Cardiac septum (tissue), 1 donor: Measurements from ENCODE around the gene MAJIN. TPM values are rescaled to one million over a fixed set of nuclear protein-coding genes. Genes with fewer than 3 reads are reported as not detected.
"Not testable (repeated sequence)": the region's sequence is repeated elsewhere in the genome, so short reads cannot be mapped to it uniquely, and the experiment has no call there.

Experiments
- DNase-seq: peaks from one replicate; pipeline ENCODE4 v3.0.0-alpha.2; 2020; ENCODE audit warnings: low spot score
- intact Hi-C: fragments of 100-400 bp; cut with DNase I; formaldehyde crosslinking; loops from one replicate; pipeline ENCODE4 v1.14.0; 2022
- total RNA-seq: library from RNA; stranded (reverse); fragmentation: NEBNext Ultra II Directional; extraction: Animal tissue kit (Norgen Biotek cat#: 25700); gene quantifications from one replicate; pipeline ENCODE4 v1.2.1, GENCODE V29; 2021
- donor health status: DM: no; HTN: no; CAD: no.

The MAJIN gene
- total RNA-seq, 1 donor from 2014 or later = not detected

DNA sequence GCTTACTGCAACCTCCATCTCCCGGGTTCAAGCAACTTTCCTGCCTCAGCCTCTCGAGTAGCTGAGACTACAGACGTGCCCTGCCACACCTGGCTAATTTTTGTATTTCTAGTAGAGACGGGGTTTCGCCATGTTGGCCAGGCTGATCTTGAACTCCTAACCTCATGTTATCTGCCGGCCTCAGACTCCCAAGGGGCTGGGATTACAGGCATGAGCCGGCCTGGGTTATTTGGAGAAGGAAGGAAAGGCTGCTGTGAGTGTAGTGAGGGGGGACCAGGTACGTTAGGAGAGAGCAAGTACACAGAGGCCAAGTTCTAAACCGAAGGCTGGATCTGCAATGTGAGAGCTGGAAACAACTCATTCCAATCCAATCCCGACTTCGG is 24.4 kb upstream of the MAJIN start:
- intact Hi-C loops = no loop called here
- DNase-seq = no peak

DNA sequence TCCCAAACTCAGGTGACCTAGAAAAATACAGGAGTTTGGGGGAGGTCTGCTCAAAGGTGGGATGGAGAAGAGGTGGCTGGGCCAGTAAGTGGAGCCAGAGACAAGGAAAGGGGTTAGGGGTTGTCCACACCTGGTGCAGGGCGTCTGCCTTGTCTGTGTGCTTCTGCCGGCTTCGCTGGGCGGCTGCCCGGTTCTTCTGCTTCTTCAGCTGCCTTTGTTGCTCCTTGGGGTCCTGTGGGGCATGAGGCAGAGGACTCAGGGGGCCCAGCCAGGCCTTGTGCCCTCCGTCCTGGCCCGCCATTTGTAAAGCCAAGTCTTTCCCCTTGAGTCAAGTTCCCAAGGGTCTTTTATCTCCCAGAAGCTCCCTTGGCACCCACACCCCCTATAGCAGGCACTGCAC is 22.4 kb upstream of the MAJIN start:
- no peak for DNase-seq
- intact Hi-C loops = no loop called here

GRCh38 chr11:64990222-64990923 is 18.5 kb upstream of the MAJIN start:
- peak; percentile 90 for DNase-seq
- intact Hi-C loops = no loop called here

DNA sequence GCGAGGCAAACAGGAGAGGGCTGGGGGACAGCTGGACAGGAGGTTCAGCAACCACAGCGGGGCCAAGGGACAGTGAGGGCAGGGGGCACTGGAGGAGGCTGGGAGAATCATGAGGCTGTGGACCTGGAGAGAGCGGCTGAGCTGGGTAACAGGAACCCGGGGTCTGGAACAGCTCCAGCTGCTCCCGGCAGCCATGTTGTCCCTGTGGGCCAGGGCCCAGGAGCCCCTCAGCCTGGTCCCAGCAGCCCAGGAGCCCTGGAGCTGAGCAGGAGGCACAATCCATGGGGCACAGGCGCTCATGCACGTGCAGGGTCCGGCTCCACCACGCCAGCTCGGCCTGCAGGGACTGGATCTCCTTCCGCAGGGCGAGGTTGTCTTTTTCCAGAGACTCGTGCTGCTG is 17.5 kb upstream of the MAJIN start:
- no peak for DNase-seq
- intact Hi-C loops = no loop called here

DNA sequence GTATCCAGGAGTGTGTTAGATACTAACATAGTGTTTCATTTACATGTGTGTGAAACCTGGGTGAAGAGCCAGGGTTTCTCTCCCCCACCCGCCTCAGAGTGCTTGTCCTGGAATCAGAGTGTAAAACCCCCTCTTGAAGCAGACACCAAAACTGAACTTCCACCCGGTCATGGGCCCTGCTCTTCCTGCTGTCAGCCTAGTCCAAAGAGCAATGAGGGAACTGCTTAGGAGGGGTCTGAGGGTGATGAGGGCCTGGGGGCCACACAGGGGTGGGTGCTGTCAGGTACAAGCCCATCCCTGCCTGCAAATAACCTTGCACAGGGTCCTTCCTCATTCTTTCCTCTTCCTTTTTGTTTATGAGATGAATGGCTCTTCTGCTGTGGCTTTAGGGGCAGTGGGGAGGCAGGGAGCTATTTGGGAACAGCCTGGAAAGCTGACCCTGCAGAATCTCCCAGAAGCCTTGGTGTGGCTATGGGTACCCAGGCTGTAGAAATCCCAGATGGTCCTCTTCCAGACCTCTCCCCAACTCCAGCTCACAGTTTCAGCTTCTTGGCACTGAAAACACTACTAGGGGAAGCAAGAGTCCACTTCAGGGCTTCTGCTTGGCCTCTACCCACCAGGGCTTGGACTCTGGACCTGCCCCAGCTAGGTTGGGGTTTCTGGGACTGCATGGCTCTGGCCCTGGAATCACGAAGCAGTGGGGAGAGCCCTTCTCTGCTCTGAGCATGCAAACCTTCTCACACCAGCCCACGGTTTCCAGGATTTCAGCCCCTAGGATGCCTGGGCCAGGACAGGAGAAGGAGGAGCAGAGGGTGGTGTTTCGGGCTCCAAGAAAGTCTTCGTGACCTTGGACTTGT is 16.3 kb upstream of the MAJIN start:
- intact Hi-C loops = no loop called here
- DNase-seq = no peak

- intact Hi-C loops, DNase-seq: not testable (repeated sequence)
Observed at GRCh38 chr11:64983339-64983738, 11.4 kb upstream of the MAJIN start.

GRCh38 chr11:64976651-64977050 is 4.7 kb upstream of the MAJIN start:
- no peak for DNase-seq
- intact Hi-C loops = no loop called here

DNA sequence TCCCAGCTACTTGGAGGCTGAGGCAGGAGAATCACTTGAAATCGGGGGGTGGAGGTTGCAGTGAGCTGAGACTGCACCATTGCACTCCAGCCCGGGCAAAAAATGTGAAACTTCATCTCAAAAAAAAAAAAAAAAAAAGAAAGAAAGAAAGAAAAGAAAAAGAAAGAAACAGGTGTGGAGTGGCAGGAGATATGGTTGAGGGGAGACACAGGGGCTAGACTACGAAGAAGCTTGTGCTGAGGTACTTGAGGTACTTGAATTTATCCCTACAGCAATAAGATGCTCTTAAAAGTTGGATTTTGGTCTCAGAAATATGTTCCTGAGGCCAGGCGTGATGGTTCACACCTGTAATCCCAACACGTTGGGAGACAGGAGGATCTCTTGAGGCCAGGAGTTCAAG is 2.2 kb upstream of the MAJIN start:
- DNase-seq = no peak
- intact Hi-C loops = no loop called here

DNA sequence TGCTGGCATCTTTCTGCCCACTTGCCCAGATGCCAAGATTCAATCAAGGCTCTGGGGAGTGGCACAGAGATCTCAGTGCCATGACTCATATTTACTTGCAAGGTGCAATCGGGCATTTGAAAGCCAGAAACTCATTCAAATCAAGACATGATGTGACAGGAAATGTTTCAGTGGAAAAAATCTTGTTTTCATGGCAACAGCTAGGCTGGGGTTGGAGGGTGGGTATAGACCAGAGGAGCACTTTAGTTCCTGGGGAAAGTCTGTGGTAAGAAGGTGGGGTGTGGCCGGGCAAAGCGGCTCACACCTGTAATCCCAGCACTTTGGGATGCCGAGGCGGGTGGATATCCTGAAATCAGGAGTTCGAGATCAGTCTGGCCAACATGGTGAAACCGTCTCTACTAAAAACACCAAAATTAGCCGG is 1.2 kb downstream of the MAJIN start:
- no peak for DNase-seq
- intact Hi-C loops = no loop called here

GRCh38 chr11:64969209-64969608 is 2.7 kb downstream of the MAJIN start:
- DNase-seq = no peak
- intact Hi-C loops = no loop called here

DNA sequence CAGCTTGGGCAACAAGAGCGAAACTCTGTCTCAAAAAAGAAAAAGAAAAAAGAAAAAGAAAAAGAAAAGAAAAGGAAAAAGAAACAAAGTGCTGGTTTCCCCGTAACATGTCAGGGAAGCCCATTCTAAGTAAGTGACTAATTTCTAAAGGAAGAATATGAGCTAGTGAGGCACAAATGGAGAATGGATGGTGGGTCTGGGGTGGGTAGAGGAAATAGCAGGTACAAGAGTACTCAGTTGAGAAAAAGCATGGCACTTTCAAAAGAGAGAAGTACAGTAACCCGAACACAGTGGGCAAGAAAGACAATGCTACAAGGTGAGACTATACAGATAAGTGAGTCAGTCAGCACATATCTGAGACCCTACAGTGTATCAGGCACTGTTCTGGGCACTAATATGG is 4.5 kb downstream of the MAJIN start:
- intact Hi-C loops = no loop called here
- no peak for DNase-seq

GRCh38 chr11:64963072-64963631 is 8.8 kb downstream of the MAJIN start:
- intact Hi-C loops = no loop called here
- DNase-seq = no peak

GRCh38 chr11:64960719-64961118 is 11.2 kb downstream of the MAJIN start:
- intact Hi-C loops = no loop called here
- no peak for DNase-seq

DNA sequence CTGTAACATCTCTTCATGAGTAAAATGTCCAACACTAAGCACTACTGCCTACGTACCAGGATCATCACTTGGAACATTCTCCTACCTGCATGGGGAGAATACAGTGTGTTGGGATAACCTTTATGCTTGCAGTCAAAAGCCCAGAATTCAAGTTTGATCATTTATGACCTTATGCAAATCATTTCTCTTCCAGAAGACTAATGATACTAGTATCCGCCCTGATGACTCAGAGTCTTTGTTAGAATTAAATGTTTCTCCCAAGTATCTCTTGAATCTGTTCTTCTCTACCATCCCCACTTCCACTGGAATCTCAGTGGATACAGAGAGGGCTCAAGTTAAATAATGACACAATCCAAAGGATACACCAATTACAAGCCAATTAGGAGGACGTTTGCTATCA is 12.4 kb downstream of the MAJIN start:
- intact Hi-C loops = no loop called here
- DNase-seq = no peak

GRCh38 chr11:64954201-64954600 is 17.7 kb downstream of the MAJIN start:
- intact Hi-C loops = no loop called here
- no peak for DNase-seq

DNA sequence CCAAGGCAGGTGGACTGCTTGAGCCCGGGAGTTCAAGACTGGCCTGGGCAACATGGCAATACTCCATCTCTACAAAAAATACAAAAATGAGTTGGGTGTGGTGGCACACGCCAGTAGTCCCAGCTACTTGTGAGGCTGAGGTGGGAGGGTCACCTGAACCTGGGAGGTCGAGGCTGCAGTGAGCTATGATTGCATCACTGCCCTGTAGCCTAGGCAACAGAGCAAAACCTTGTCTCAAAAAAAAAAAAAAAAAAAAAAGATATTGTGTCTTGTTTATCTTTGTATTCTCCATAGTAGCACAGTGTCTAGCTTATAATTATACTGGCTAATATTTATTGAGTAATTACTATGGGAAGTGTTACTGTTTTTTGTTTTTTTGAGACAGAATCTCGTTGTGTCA is 20.4 kb downstream of the MAJIN start:
- intact Hi-C loops = no loop called here
- no peak for DNase-seq

DNA sequence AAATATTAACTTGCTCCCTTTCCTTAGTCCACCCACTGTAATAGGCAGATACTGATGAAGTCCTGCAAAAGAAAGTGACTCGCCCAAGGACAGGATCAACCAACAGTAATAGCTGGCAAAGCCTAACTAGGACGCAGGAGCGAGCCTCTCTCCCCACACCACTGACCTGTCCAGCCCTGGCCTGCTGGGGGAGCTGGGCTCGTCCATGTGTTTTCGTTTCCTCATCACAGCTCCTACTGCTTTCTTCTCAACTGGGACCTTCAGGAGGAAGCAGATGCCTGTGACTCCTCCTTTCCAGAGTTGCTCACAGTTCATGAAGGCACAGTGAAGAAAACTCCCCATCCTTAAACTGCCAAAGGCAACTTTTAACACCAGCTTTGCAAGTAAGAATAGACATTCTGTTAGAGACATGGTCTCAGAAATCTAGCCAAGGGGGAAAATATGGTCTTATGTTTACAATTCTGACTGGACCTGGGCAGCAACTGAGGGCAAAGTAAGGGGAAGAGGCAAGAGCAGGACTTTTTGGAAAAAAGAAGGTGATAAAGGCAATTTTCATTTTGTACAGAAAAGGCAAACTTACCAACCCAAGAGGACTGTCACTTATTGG is 24.6 kb downstream of the MAJIN start:
- intact Hi-C loops = no loop called here
- DNase-seq = no peak

DNA sequence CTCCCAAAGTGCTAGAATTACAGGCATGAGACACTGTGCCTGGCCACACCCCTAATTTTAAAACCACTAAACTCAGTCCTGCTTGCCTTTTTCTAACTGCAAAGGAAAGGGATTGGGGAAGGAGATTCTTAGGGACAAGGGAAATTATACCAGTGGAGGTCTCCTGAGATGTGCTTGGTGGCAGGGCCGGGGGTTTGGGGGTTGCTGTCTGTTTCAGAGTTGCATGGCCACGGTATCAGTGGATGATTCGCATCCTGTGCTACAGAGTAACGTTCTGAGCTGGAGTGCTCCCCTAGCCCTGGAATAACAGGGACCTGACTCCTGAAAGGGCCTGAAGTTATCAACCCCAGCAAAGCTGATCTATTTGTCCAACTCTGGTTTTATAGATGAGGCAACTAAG is 35.4 kb downstream of the MAJIN start:
- no peak for DNase-seq
- intact Hi-C loops = no loop called here

DNA sequence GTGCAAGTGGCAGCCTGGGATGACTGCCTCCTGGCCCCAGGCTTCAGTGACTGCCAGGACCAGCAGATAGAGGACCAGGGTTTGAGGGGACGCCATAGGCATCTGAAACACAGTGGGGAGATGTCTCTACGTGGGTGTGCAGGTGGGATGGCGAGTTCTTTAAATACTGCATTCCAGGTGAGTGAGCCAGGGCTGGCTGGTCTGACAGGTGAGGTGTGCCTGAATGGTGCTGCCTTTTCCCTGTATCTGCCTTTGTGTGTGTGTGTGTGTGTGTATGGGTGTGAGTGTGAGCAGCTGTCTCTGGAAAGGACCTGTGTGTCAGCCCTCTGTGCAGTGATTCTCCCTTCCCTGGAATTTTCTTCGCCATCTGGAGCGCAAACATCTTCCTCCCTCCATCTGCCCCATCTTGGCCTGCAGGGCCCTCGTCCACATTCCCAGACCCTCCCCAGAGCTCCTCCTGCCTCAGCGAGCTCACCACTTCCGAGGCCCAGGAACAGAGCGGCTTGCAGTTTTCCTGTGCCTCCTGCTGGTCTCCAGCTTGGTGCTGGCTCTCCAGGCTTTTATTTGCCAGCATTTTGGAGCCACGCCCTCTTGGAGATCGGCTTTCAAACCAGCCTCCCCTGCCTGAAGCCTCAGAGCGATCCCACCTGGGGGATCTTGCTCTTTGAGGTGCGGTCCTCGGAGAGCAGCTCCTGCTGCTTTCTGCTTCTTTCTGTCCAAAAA is 36.4 kb downstream of the MAJIN start, which contains the start of gene GPHA2:
Gene GPHA2 (minus strand): TSS at position 535 of the 723 bp plus-strand sequence. CDS start 433 bp downstream, at position 102.
- no peak for DNase-seq
- intact Hi-C loops = no loop called here
